DOHH2 (cell line): Measurements from ENCODE around the gene RAD51B.

Source experiments
- H3F3A ChIP-seq: fragments of 200-600 bp; sonication (generic), shearing (Covaris generic); 2 replicates; pipeline ENCODE4 v1.6.0; 2016; ENCODE audit warnings: antibody characterized with exemption, mild to moderate bottlenecking; ENCODE audit not compliant: control insufficient read depth, insufficient read depth
- H3K27ac ChIP-seq: fragments of 200-600 bp; sonication (generic); 2 replicates; pipeline ENCODE4 v1.5.1; 2014; ENCODE audit warnings: low read depth, mild to moderate bottlenecking, low read length, moderate library complexity
- H3K27me3 ChIP-seq: fragments of 200-600 bp; sonication (generic); 2 replicates; pipeline ENCODE4 v1.6.1; 2014; ENCODE audit warnings: mild to moderate bottlenecking, low read length, mixed read lengths; ENCODE audit not compliant: control insufficient read depth
- H3K36me3 ChIP-seq: fragments of 200-600 bp; sonication (generic); 2 replicates; pipeline ENCODE4 v1.6.1; 2014; ENCODE audit warnings: mild to moderate bottlenecking, low read length, moderate library complexity, mixed read lengths; ENCODE audit not compliant: control insufficient read depth
- H3K4me1 ChIP-seq: fragments of 200-600 bp; sonication (generic); 2 replicates; pipeline ENCODE4 v1.6.1; 2014; ENCODE audit warnings: mild to moderate bottlenecking, low read length, mixed read lengths; ENCODE audit not compliant: control insufficient read depth
- H3K4me2 ChIP-seq: fragments of 200-600 bp; sonication (generic); 2 replicates; pipeline ENCODE4 v1.6.0; 2014; ENCODE audit warnings: mild to moderate bottlenecking, low read length, moderate library complexity
- H3K4me3 ChIP-seq: fragments of 200-600 bp; sonication (generic); 2 replicates; pipeline ENCODE4 v1.5.1; 2014; ENCODE audit warnings: mild to moderate bottlenecking, low read length, mixed read lengths
- H3K79me2 ChIP-seq: fragments of 200-600 bp; sonication (generic); 2 replicates; pipeline ENCODE4 v1.6.1; 2014; ENCODE audit warnings: mild to moderate bottlenecking, low read length, mixed read lengths; ENCODE audit not compliant: control insufficient read depth
- H3K9me2 ChIP-seq: fragments of 200-600 bp; sonication (generic); replicated peaks from 2 replicates; pipeline ENCODE4 v1.6.1; 2014; ENCODE audit warnings: mild to moderate bottlenecking, low read length, mixed read lengths; ENCODE audit not compliant: control insufficient read depth
- H3K9me3 ChIP-seq: fragments of 200-600 bp; sonication (generic); 2 replicates; pipeline ENCODE4 v1.6.1; 2014; ENCODE audit warnings: antibody characterized with exemption, low read length, mixed read lengths; ENCODE audit not compliant: control insufficient read depth, insufficient read depth
- H4K20me1 ChIP-seq: fragments of 200-600 bp; sonication (generic); 2 replicates; pipeline ENCODE4 v1.6.0; 2014; ENCODE audit warnings: low read depth, mild to moderate bottlenecking, antibody characterized with exemption, low read length, moderate library complexity; ENCODE audit not compliant: control insufficient read depth, insufficient read depth
- CTCF ChIP-seq: fragments of 200-600 bp; sonication (generic); IDR thresholded peaks from one replicate; pipeline ENCODE4 v1.5.1; 2014; ENCODE audit warnings: antibody characterized with exemption, mild to moderate bottlenecking, low read depth, low read length; ENCODE audit not compliant: poor library complexity, severe bottlenecking
- EZH2phosphoT487 ChIP-seq: fragments of 200-600 bp; sonication (generic); IDR thresholded peaks from 2 replicates; pipeline ENCODE4 v1.6.1; 2017; ENCODE audit warnings: borderline replicate concordance, mild to moderate bottlenecking, antibody characterized with exemption, low read length, moderate library complexity, mixed read lengths

Gene RAD51B

GRCh38 chr14:68686724-68687123 is 867.1 kb downstream of the RAD51B start:
- Histone ChIP-seq H3K27me3 (no peaks in the 10 kb centered on the region), H3K9me3 (no peaks in the 10 kb centered on the region), H3K36me3 (peaks cover 7% of the 10 kb centered on the region; the same call in 1 of the 2 replicates), H3K9me2 (no peaks in the 10 kb centered on the region), H3K79me2 (peaks cover 23% of the 10 kb centered on the region), H3K4me2 (peak overlapping the region; percentile 97), H3K4me3 (peak overlapping the region; percentile 62; the same call in 1 of the 2 replicates), H3F3A (peaks cover 31% of the 10 kb centered on the region), H3K27ac (peak overlapping the region; percentile 97), H4K20me1 (no peaks in the 10 kb centered on the region), H3K4me1 (peaks cover 91% of the 10 kb centered on the region)
- TF ChIP-seq EZH2phosphoT487 (no peak), CTCF (no peak)

GRCh38 chr14:68687746-68688145 is 868.2 kb downstream of the RAD51B start:
- TF ChIP-seq EZH2phosphoT487: no peak
- no peak for TF ChIP-seq CTCF
- Histone ChIP-seq H3K27me3 (no peaks in the 10 kb centered on the region), H3K79me2 (peaks cover 16% of the 10 kb centered on the region), H3K36me3 (peaks cover 3% of the 10 kb centered on the region; the same call in 1 of the 2 replicates), H3K9me2 (no peaks in the 10 kb centered on the region), H3F3A (peaks cover 31% of the 10 kb centered on the region), H3K4me1 (peaks cover 86% of the 10 kb centered on the region), H3K27ac (peak overlapping the region; percentile 97), H3K4me2 (peak overlapping the region; percentile 84; the same call in 1 of the 2 replicates), H4K20me1 (no peaks in the 10 kb centered on the region), H3K9me3 (no peaks in the 10 kb centered on the region), H3K4me3 (no peak overlapping the region)

- TF ChIP-seq EZH2phosphoT487 (no peak), CTCF (peak; percentile 41)
- no peaks in the 10 kb centered on the region for H4K20me1 ChIP-seq
- H3K36me3 ChIP-seq: no peaks in the 10 kb centered on the region
- no peaks in the 10 kb centered on the region for H3K27me3 ChIP-seq
- H3K9me3 ChIP-seq: no peaks in the 10 kb centered on the region
- H3K27ac ChIP-seq: peak overlapping the region; percentile 97
- peak overlapping the region; percentile 84 for H3K4me2 ChIP-seq
- H3K9me2 ChIP-seq: no peaks in the 10 kb centered on the region
- H3K4me1 ChIP-seq: peaks cover 86% of the 10 kb centered on the region
- H3K4me3 ChIP-seq: peak overlapping the region; percentile 58
- peaks cover 7% of the 10 kb centered on the region for H3K79me2 ChIP-seq
- peaks cover 28% of the 10 kb centered on the region for H3F3A ChIP-seq
Measured at GRCh38 chr14:68688872-68689371, 869.3 kb downstream of the RAD51B start.
